Cerebellar cortex (tissue), 1 donor: ENCODE data around the gene RAET1L.
"Not testable (repeated sequence)": the region's sequence is repeated elsewhere in the genome, so short reads cannot be mapped to it uniquely, and the experiment has no call there.

Experiments used
- DNase-seq: peaks from one replicate; pipeline ENCODE4 v3.0.0-alpha.2; 2015; ENCODE audit warnings: low spot score

The RAET1L gene

DNA sequence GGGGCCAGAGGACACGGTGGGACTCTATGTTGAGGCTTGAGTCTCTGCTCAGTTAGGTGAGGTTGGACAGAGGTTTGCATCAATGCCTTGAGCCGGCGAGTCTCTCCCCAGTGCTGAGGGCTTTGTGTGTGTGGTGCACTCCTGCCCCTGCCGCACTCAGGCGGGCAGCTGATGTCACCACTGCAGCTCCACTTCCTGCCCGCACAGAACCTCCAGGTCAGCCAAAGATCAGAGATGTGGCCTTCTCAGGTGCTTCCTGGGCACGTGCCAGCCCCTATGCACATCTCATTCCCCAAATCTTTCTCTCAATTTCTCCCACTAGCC lies 33.9 kb downstream of the RAET1L start:
- not testable (repeated sequence) for DNase-seq

GRCh38 chr6:149990661-149991471 lies 34.5 kb downstream of the RAET1L start:
- no peak for DNase-seq

DNA sequence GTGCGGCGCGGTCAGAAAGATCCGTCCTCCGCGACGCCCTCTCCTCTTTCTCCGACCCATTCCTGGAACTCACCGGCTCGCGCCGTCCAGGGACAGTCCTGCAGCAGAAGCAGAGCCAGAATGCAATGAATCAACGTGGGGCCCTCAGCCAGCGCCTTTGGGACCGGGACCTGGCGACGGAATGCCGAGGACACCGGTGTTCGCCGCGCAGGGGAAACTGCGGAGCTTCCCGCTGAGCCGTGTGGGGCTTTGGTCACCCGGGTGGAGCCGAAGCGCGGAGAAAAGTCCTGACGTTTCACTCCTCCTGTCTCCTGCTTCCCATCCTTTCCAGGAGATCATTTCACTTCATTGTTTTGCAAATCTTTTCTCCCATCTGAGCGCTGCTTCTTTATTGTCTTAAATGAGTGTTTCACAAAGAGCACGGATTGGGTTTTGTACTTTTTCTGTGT lies 35.1 kb downstream of the RAET1L start:
- DNase-seq: no peak

DNA sequence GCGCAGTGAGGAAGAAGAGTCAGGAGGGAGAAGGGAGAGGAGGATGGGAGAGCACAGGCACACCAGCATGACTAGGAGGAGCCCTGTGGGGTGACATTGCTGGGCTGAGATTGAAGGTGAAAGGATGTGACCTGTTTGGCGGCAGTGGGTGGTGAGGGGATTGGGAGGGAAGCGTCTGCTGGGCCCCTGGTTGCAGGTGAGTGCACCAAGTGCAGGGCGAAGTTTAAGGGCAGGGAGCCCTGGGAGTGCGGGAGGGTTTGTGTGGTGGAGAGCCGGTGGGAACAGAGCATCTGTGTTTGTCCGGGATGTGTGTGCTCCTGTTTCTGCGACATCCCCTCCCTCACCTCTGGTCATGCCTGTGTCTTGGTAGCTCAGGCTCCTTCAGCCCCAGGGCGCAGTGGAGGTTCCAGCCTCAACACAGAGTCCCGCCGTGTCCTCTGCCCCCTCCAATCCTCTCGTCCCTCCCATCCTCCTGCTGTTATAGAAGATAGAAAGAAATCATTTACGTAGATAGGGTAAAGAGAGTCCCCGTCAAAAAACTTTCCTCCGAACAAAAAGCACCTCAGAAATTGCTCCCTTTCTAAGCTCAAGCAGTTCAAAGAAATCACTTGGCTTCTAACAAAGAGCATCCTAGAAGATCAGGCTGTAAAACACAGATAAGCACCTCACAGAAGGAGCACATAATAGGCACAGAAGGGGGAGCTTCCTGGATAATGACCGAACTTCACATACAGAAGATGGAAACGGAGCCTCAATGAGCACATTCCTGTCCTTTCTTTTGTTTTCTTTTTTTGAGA lies 36.6 kb downstream of the RAET1L start:
- DNase-seq: no peak

- DNase-seq: no peak
Observed at GRCh38 chr6:149987602-149988107, 37.7 kb downstream of the RAET1L start.

DNA sequence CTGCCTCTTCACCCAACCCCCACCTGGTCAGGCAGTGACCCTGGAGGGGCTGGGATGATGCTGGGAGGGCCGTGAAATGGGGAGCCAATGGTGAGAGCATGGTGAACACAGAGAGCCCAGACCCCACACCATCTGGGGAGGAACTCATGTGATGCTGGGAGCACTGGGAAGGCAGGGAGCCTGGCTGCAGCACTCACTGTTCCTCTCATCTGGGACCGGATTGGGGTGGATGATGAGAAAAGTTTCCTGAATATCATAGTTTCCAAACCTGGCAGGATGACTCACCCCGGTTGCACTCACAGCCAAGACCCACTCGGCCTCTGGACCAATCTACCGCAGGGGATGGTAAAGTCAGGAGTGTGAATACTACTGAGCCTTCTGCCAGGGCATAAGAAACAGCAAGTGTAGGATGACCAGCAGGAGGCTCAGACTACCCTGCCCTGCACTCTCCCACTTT lies 39.8 kb downstream of the RAET1L start:
- no peak for DNase-seq

DNA sequence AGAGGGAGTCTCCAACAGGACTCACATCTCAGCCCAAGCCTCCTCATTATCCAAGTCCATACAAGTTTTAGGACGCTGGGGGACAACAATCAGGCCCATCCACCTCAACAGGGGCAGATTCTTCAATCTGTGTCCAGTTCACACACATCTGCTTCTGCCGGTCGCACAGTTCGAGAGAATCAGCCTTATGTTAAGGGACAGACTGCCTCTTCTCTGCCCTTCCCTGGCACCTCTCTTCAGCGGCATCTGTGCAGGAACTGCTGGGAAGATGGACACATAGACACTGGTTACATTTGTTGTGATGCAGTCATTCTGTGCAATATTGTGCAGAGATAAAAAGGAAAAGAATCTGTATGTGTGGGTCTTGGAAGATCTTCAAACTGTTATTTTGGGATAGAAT lies 40.6 kb downstream of the RAET1L start:
- no peak for DNase-seq

GRCh38 chr6:149983145-149983544 lies 42.2 kb downstream of the RAET1L start:
- DNase-seq: no peak

GRCh38 chr6:149979293-149979692 lies 46.0 kb downstream of the RAET1L start:
- no peak for DNase-seq

GRCh38 chr6:149978610-149979009 lies 46.7 kb downstream of the RAET1L start:
- DNase-seq: no peak

- DNase-seq: no peak
Observed at GRCh38 chr6:149977221-149977620, 48.1 kb downstream of the RAET1L start.

DNA sequence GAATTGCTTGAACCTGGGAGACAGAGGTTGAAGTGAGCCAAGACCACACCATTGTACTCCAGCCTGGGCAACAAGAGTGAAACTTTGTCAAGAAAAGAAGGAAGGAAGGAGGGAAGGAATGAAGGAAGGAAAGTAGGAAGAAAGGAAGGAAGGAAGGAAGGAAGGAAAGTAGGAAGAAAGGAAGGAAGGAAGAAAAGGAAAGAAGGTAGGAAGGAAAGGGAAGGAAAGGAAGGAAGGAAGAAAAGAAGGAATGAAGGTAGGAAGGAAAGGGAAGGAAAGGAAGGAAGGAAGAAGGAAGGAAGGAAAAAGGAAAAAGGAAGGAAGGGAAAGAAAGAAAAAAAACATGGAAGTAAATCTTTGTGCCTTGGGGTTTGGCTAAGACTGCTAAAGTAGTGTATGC lies 49.9 kb downstream of the RAET1L start:
- DNase-seq: no peak

DNA sequence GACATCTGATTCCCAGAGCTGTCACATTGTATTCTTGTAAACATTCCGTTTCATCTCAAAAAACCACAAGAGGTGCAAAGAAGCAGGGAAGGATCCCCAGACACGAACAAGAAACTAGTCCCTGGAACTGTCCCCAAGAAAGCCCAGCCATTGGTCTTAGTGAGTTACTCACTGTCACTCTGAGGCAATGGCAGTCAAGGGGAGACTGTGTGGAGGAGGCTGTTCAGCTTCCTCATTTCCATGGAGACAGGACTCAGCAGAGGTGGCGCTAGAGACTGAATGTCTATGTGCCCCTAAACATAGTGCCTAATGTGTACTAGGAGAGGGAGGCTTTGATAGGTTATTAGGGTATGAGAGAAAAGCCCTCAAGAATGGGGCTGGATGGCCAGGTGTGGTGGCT lies 50.5 kb downstream of the RAET1L start:
- no peak for DNase-seq

DNA sequence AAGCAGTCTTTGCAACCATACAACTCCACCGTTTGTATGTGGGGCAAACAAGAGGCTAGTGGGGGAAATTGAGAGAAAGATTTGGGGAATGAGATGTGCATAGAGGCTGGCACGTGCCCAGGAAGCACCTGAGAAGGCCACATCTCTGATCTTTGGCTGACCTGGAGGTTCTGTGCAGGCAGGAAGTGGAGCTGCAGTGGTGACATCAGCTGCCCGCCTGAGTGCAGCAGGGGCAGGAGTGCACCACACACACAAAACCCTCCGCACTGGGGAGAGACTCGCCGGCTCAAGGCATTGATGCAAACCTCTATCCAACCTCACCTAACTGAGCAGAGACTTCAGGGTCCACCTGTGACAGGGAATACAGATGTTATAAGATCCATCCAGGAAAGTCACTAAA lies 50.9 kb downstream of the RAET1L start:
- not testable (repeated sequence) for DNase-seq

GRCh38 chr6:149969635-149970034 lies 55.7 kb downstream of the RAET1L start:
- DNase-seq: no peak

DNA sequence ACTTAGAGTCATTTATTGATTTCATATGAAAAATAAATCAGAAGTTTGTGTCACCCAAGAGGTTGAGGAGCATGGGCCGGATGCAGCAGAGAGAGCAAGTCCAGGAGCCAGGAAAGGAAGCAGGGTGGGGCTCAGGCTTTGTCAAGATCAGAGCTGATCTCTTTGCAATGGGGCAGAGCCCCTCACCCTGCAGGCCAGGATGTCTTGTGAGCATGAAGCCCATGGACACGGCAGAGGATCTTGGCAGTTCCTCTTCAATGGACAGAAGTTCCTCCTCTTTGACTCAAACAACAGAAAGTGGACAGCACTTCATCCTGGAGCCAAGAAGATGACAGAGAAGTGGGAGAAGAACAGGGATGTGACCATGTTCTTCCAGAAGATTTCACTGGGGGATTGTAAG lies 56.4 kb downstream of the RAET1L start:
- DNase-seq: not testable (repeated sequence)
